Hematopoietic multipotent progenitor cell treated with erythropoietin and hydrocortisone succinate and interleukin-3 and kit ligand, for 17 days (in vitro differentiated cells): ENCODE data around the gene RAP1GAP.
"Not testable (repeated sequence)": the region's sequence is repeated elsewhere in the genome, so short reads cannot be mapped to it uniquely, and the experiment has no call there.

Experiments used
- DNase-seq: peaks from one replicate; pipeline ENCODE4 v3.0.0-alpha.2; 2015; ENCODE audit warnings: low spot score

Gene RAP1GAP

DNA sequence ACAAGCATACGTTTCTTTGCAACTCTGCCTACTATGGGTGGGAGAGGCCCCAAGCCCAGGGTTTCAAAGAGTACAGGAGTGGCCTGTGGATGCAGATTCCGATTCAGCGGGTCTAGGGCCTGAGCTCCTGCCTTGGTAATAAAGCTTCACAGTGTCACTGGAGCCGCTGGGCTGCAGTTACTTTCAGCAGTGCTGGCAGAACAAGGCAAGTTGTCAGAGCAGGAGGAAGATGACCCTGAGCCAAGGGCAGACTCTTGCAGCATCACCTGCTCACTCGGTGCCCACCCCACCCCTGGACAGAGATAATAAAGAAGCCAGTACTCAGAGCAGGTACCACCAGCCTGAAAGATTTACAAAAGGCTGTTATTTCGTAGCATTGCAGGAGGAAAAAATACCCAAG, 8.0 kb upstream of the RAP1GAP start:
- no peak for DNase-seq

DNA sequence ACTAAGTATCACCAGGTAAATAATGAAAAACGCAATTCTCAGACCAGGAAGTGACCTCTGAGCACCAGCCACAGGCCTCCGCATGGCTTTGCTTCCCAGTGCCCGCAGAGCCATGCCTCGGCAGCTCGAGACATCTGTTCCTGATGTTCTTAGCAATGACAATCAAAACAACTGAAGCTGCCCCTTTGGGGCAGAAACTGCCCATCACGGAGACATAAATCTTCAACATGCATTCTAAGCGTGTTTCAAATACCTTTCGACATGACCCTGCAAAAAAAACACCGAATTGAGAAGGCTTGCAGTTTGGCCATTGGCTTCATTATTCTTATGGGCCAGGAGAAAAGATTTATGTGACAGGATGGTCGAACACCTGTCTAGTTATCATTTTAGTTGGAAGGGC, 5.8 kb upstream of the RAP1GAP start:
- no peak for DNase-seq

DNA sequence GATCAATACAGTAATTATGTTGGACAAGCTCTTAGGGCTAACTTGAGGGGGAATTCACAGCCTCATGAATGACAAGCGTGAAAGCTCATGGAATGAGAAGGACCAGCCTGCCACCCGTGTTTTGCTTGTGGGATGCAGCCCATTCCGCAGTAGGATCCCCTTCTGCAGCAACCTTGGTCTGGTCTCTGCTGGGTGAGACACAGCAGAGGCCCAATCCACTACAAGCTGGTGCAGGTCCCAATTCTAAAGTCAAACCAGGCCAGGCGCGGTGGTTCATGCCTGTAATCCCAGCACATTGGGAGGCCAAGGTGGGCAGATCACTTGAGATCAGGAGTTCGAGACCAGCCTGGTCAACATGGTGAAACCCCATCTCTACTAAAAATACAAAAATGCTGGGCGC, 4.7 kb upstream of the RAP1GAP start:
- not testable (repeated sequence) for DNase-seq

DNA sequence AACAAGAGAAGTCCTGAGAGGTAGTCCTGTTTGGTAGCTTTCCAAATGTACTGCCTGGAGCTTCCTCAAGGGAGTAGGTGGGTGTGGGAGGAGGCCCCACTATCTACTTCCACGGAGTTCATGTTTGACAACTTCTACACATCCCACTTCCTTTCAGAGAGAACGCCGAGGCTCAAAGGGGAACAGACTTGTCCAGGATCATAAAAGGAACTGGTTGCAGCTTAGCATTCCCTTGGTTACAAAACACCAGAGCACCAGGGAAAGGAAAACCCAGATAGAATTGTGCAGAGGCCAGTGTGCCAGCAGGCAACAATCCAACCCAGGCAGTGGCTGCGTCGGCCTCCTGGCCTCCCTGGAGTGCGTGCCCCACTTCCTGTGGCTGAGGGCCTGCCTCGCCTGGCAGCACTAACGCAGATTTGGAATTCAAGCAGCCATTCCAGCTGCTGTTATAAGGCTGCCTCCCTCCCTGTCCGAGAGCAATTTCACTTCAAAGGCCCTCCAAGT, 4.2 kb upstream of the RAP1GAP start:
- no peak for DNase-seq

DNA sequence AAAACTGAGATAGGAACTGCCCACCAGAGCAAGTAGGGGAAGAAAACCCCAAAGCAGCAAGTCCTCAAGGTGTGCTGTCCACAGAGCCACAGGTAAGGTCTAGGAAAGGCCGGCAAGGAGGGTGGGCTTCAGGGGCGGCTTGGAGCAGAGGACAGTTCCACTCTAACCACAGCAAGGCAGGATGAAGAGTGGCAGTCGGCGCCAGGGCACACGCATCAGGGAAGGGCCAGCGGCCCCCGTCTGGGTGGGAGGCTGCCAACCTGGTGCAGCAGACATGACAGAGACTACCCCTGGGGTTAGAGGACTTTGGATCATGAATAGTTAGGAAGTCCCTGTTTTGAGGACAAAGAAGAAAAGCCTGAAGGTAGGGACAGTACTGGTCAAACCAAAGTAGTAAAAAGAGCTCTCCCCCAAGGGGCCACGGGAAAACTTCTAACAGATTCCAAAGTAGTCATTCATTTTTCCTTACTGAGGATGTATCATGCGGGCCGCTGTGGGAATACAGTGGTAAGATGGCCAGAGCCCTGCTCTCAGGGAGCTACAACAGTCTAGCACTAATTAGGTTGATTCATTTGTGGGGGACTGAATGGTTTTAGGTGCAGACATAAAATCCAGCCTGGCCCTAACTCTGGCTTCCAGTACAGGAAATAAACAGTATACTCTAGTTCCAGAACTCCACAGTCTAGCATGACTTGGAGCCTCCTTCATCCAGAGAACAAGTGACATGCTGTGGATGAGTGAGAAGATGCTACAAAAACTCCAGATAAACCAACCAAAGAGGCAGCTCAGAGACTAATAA, 3.5 kb upstream of the RAP1GAP start:
- DNase-seq: no peak

DNA sequence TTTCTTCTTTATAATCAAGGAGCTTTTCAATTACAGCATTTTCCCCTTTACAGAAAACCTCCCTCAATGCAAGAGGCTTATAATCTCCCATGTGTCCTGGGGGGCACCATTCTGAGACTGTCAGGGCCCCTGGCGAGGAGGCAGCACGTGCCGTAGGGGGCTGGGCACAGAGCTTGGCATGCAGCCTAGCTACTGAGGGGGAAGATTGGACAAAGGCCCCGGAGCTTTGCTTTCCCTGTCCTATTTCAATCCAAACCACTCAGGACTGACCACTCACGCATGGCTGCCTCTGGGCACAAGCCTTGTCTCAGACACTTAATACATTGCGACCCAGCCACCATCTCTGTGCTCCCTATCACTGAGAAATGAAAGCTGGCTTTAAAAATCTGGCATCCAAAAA, 2.8 kb upstream of the RAP1GAP start:
- no peak for DNase-seq

DNA sequence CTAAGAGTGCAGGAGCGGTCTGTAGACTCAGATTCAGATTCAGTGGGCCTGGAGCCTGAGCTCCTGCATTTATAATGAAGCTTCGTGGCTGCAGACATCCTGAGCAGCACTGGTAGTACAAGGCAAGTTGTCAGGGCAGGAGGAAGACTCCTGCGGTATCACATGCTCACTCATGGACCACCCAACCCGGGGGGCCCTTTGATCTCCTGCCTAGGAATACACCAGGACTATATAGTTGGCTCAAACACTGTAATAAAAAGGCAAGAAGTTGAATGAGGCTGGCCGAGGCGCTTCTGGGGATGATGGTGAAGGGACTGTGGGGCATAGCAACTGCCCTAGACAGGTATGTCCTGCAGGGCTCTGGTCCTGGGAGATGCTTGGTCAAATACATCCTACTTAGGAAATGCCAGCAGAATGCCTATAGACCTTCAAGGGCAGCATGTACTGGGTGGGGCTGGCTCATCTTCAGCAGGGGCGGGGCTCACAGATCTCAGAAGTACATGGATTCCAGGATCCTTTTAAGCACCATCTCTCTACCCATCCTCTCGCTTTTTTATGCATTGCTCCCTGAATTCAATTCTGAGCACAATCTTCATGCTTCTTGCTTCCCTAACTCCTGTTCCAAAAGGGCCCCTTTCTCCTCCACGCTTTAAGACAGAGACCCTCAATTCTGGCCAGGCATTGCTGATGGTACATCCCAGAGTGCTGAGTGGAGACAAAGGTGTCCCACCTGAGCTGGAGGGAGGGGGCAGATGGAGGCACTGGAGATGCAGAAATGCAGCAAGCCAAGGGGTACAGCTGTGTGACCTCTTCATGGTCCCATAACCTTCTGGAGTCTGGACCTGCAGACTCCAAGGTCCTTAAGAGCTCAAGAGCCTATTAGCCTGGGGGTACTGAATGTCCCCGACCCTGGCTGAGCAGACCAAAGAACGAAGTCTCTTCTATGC, 2.1 kb upstream of the RAP1GAP start:
- DNase-seq: peak; percentile 41

DNA sequence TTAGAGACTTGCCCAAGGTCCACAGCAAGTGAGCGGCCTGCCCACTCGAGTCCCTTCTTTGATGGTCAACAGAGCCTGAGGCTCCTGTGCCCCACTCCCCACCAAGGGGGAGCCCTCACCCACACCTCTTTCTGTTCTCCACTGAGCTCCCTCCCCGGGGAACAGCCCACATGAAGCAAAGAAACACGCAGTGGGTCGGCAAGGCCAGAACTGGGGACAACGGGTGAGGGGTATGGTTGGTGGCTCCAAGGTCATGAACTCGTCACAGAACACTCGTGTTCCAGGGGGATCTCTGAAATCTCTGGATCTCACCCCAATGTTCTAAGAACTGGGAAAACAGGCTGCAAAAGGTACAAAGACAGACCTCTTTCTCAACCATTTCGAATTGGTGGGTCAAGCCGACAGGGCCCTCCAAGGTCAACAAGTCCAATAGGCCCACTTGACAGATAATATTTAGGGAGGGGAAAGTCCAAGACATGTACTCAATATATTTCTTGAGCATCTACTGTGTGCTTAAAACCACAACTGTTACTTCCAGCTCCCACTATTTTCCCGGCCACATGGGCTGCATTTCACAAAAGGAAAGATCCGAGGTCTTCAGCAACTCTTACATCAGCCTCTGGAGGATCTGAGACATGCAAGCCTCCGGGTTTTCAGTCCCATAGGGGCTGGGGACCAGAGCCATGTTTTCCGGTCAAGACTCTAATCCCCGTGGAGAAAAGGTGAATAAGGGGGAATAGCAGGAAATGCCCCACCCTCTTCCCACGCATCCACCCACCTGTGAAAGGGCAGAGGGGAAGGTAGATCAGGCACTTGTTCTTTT, 1.1 kb upstream of the RAP1GAP start:
- no peak for DNase-seq

DNA sequence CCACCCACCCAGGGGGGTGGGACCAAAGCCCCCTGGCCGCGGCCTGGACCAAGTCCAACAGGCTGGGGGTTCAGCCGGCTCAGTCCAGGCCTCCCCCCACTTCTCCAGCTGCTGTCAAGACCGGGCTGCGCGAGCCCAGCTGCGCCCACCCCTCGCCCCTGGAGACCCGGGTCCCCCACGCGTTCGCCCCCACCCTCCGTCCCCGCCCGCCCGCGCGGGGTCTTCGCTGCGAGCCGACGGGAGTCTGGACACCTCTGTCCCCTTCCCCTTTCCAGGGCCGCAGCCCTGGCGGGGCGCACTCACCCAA, 253 bp downstream of the RAP1GAP start:
- DNase-seq: no peak

DNA sequence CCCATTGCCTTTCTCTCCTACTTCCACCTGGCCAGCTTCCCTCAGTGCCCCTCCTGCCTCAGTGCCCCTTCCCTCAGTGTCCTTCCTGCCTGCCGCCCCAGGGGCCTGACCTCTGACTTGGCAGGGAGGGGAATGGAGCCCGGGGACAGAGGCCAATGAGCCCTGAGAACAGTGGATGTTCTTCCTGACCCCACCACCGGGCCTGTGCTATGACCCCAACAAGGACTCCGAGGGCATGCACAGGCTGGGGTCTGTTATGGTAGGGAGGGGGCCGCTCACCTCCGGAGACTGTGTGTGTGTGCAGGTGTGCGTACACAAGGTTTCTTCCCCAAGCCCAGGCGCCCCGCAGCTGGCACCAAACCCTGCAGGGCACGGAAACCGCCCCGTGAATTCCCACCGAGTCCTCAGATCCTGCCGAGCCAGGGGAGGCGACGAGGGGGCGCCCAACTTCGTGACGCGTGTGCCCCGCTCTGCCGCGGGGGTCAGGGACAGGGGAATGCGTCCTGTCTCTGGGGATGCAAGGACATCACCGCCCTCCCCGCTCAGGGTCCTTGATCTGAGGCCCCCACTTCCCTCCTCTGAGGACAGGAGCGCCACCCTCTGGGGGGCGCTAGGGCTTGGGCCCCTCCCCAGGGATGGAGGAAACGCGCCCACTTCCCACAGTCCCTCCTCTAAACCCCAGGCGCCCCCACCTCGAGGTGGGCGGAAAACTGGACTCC, 766 bp downstream of the RAP1GAP start:
- peak; percentile 19 for DNase-seq

DNA sequence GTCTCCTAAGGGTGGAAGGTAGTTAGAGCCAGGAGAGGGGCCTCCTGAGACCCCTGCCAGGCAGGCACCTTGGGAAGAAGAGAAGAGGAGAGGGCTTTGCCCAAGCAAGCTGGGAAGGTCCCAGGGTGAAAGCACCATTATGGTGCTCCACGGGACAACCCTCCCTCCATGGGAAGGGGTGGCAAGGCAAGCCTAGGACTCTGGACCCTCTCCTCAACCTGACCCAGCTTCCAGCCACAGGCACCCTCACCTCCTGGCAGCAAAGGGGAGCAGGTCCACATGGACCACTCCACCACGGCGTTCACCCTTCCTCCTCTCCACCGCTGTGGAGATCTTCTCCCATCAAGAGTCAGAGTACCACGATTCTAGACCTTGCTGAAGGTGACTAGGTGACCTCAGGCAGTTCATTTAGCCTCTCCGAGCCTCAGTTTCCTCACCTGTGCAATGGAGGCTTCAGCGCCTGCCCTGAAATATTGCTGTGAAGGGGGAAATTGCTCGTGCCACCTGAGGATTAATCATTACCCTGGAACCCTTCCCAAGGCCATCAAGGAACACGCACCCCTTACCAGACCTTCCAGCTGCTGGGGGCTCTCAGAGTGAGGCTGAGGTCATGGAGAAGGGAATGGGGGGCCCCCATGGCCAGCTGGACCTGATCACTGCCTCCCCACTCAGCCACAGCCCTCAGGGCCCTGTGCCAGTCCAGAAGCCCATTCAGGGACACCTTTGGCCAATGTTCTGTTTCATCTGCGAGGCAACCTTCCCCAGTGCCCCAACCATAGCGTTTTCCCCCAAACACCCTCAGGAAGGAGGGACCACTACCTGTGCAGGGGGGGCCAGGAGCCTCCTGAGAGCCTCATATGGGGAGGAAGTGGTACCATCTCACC, 1.6 kb downstream of the RAP1GAP start:
- DNase-seq: no peak

DNA sequence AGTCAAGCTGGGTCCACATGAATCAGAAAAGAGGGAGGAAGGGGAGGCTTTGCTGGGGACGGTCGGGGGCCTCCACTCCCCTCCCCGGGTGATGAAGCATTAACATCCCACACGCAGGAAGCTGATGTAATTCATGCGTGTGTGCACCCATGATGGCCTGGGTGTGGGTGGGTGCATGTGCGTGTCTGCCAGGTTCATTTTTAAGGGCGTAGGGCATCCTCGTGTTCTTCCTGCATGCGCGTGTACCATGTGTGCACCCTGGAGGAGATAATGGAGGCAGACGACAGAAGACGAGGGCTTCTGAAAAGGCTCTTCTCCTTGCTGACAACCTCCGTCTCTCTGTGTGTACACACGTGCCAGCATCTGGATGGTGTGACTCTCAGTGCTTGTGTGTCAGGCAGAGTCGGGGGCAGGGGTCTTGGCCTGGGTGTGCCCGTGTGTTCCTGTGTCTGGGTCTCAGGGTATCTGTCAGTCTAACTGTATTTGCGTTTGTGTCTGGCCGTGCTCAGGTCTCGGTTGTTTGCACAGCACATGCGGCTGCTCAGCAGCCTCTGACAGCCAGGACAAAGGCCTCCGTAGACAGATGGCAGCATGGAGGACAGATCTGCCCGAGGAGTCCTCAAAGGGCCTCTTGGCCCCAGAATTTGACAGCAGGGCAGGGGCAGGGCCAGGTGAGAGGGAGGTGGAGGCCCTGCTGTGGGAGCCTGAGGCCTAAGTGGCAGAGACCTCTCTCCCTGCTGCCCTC, 2.4 kb downstream of the RAP1GAP start:
- no peak for DNase-seq

DNA sequence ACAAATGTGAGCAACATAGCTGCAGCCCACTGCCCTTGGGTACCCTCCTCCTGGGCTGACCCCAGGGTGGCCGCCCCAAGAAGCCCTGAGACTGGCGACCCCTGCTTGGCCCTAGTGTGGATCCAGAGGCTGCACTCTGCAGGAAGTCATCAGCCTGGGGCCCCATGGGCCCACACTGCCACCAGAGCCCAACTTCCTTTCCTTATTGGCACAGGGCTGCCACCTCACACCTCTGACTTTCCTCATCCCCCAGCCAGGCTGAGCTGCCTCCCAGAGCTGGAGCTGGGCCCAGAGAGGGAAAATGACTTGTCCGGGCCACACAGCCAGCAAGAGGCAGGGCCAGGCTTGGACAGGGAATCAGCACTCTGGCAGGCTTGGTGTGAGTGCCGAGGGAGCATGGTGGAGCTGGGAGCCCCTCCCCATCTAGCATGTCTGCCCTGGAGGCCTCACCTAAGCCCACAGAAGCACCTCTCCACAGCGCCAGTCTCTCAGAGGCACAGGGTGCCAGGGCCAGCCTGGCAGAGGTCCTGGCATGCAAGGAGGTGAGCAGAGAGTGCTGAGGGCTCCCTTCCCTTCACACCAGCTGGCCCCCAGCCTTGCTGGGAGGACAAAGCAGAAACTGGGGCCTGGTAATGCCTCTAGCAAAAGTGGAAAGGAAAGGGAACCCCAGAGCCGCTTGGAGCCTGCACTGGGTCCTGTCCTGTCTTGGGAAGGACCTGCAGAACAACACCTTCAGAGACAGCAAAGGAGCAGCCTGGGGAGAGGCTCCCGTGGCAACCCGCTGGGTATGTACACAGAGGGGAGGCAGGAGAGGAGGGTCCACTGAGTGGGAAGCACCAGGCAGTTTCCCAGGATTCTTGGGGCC, 3.2 kb downstream of the RAP1GAP start:
- DNase-seq: no peak

DNA sequence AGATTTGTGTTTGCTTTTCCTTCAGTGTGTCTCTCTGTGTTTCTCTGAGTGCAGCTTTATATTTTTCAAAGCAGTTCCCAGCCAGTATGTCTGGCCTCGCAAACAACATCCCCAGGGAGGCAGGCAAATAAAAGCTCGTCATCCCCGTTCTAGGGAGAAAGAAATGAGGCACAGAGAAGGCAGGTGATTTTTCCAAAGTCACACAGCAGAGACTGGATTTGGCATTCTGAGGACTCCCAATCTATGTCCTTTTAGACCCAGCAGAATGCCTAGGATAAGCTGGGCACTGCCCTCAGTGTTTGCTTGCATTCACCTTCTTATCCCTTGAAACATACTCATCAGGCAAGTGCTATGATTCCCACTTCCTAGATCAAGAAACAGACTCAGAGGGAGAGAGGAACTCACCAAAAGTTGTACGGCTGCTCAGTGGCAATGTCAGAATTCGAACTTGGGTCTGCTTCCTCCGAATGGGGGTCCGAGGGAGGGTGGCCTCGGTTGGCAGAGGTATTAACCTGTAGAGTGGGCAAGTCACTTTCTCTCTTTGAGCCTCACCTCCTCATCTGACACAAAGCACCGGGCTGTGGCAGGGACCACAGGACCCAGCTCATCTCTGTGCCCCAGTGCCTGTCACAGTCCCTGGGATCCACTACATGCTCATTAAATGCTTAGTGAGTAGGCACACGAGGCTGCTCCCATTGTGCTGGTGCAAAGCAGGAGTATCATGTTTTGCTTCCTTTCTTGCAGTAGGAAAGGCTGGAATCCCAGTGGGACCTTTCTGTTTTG, 4.2 kb downstream of the RAP1GAP start:
- DNase-seq: no peak

DNA sequence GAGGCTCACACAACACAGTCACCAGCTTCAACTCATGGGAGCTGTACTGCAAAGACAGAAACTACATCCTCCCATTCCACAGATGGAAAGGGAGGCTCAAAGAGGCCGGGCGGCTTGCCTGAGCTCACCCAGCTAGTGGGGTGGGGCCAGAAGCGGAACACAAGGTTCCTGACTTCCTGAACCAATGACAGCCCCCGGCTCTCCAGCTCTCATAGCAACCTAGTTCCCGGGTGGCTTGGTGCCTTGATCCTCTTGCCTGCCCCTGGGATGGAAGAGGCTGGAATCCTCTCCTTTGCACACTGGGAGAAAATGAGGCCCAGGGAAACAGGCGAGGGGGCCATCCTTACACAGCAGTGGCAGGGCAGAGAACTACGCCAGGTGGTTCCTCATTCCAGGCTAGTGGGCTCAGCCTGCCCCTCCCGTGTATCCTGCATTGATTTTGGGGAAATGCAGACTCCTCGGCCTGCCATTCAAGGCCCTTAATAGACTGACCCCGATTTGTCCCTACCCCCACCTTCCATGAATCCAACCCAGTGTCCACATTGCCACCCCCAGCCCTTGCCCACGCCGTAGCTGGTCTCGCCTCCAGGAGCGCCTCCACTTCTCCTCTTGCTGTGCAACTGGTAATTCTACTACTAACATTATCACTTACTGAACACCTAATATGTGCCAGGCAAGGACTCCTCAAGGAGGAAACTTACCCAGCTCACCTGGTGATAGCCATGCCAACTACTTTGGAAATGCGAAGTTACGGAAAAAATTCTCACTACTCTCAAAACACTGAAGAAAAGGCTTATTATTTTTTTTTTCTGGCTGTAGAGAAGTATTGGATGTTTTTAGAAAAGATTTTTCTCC, 5.0 kb downstream of the RAP1GAP start:
- no peak for DNase-seq

DNA sequence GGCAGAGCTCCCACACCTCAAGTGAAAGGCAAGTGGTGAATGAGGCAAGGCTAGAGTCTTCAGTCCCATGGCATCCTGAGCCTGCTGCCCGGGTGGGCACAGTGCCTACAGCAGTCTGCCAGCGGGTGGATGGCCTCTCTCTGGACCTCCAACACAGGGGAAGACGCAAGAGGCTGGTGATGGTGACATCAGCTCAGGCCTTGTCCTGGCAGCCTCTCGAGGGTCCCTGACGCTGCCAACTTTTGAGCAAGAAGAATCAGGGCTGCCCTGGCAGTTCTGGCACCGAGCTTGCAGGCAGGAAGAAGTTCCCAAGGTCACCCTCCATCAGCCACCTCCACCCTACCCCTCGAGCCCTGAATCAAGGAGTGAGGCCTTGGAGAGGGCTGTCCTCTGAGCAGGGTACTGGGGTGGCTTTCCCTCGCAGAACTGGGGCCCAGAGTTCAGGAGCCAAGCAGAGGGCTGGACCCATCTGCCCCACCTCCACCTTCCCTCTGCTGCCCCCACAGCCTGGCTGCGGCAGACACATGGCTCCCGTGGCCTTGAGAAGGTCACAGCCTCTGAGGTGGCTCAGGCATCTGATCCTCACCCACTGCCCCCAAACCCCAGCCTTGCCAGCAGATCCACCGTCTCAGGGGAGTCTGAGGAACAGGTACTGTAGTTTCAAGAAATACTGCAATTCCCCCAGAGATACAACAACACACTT, 5.8 kb downstream of the RAP1GAP start:
- no peak for DNase-seq
